Fibroblast of lung (primary cell): ENCODE measurements around the gene EML4.

Experiments used
- EZH2 ChIP-seq: IDR thresholded peaks from 2 replicates; pipeline ENCODE4 v1.5.1; 2012; ENCODE audit warnings: low read length, control low read depth, mild to moderate bottlenecking; ENCODE audit errors: missing control alignments
- TF ChIP-seq, protein P1 (sequence below), 2 donors: IDR thresholded peaks in 1 of 2; conservative IDR thresholded peaks in 1 of 2; 1 replicate in 1 of 2; 2 replicates in 1 of 2; pipeline ENCODE4 v1.5.1; 2011 to 2012; ENCODE audit warnings: low read length in 2 of 2, control low read depth in 1 of 2, inconsistent platforms in 1 of 2, low read depth in 1 of 2, mild to moderate bottlenecking in 1 of 2

DNA sequence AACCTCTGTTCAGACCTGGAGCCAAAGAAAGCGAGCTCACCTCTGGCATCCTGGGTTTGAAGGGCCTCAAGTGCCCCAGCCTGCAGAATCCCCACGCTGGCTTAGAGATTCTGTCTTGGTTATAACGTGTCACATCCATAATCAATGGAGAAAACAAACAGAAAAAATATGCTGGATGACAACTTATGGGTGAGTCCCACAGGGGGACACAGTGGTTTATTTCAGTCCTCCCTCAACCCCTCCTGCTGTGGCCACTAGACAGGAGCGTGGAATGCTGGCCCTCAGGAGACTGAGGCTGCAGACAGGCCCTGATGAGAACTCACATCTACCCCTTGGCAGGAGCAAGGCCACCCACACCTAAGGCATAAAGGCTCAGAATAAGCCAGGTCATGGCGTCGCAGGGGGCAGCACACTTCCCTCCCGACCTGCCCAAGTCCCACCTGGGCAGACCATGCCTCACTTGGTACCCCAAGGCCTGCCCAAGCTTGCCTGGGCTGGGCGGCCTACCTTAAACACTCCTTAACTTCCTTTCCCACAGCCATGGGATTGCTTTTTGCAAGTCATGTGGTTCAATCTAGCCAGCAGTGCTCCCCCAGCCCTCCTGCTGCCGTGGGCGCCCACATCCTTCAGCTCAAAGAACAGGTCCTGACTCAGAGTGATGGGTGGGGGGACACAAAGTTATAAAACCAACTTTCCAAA, 171.9 kb downstream of the EML4 start:
- TF ChIP-seq, protein P1, sequence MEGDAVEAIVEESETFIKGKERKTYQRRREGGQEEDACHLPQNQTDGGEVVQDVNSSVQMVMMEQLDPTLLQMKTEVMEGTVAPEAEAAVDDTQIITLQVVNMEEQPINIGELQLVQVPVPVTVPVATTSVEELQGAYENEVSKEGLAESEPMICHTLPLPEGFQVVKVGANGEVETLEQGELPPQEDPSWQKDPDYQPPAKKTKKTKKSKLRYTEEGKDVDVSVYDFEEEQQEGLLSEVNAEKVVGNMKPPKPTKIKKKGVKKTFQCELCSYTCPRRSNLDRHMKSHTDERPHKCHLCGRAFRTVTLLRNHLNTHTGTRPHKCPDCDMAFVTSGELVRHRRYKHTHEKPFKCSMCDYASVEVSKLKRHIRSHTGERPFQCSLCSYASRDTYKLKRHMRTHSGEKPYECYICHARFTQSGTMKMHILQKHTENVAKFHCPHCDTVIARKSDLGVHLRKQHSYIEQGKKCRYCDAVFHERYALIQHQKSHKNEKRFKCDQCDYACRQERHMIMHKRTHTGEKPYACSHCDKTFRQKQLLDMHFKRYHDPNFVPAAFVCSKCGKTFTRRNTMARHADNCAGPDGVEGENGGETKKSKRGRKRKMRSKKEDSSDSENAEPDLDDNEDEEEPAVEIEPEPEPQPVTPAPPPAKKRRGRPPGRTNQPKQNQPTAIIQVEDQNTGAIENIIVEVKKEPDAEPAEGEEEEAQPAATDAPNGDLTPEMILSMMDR (conservative IDR thresholded peaks at IDR 0.05 in 1 of 2, IDR thresholded peaks at IDR 0.05 in 1 of 2; ENCODE audit: low read depth in 1 of 2, low read length in 2 of 2): no peak
- no peak for TF ChIP-seq EZH2
